GM18508 (cell line): ENCODE data around the gene CACHD1.
"Not testable (repeated sequence)": the region's sequence is repeated elsewhere in the genome, so short reads cannot be mapped to it uniquely, and the experiment has no call there.

ENCODE experiments used
- ATAC-seq: cut with Tn5 transposase; IDR thresholded peaks from one replicate; pipeline ENCODE4 v1.9.1; 2021; ENCODE audit warnings: moderate number of reproducible peaks; ENCODE audit not compliant: insufficient read depth, unreplicated experiment

CACHD1 gene

GRCh38 chr1:64494659-64495058 is 24.7 kb downstream of the CACHD1 start:
- ATAC-seq = no peak

GRCh38 chr1:64495878-64496277 is 25.9 kb downstream of the CACHD1 start:
- no peak for ATAC-seq

- no peak for ATAC-seq
These were observed 26.7 kb downstream of the CACHD1 start for GRCh38 chr1:64496606-64497005.

- no peak for ATAC-seq
These were observed 27.4 kb downstream of the CACHD1 start for GRCh38 chr1:64497088-64497883.

GRCh38 chr1:64498325-64498724 is 28.4 kb downstream of the CACHD1 start:
- ATAC-seq = no peak

GRCh38 chr1:64499011-64499410 is 29.1 kb downstream of the CACHD1 start:
- ATAC-seq = no peak

- no peak for ATAC-seq
These were observed 30.0 kb downstream of the CACHD1 start for GRCh38 chr1:64499966-64500365.

GRCh38 chr1:64502083-64502482 is 32.2 kb downstream of the CACHD1 start:
- no peak for ATAC-seq

- no peak for ATAC-seq
These were observed 33.0 kb downstream of the CACHD1 start for GRCh38 chr1:64502931-64503330.

- no peak for ATAC-seq
These were observed 35.5 kb downstream of the CACHD1 start for GRCh38 chr1:64505232-64505943.

GRCh38 chr1:64505944-64506655 is 36.2 kb downstream of the CACHD1 start:
- no peak for ATAC-seq

GRCh38 chr1:64508629-64509028 is 38.7 kb downstream of the CACHD1 start:
- ATAC-seq = no peak

- no peak for ATAC-seq
These were observed 41.1 kb downstream of the CACHD1 start for GRCh38 chr1:64511044-64511443.

GRCh38 chr1:64512206-64512605 is 42.3 kb downstream of the CACHD1 start:
- ATAC-seq = not testable (repeated sequence)

- ATAC-seq = no peak
These were observed 43.6 kb downstream of the CACHD1 start for GRCh38 chr1:64513545-64513944.

- no peak for ATAC-seq
These were observed 44.4 kb downstream of the CACHD1 start for GRCh38 chr1:64514197-64514765.

- ATAC-seq = no peak
These were observed 45.5 kb downstream of the CACHD1 start for GRCh38 chr1:64515427-64515826.

GRCh38 chr1:64516301-64516700 is 46.4 kb downstream of the CACHD1 start:
- ATAC-seq = no peak

- no peak for ATAC-seq
These were observed 47.1 kb downstream of the CACHD1 start for GRCh38 chr1:64516803-64517568.

GRCh38 chr1:64517640-64518039 is 47.7 kb downstream of the CACHD1 start:
- no peak for ATAC-seq
